GM21423 (cell line): ENCODE data around the gene CREBBP.
"Not testable (repeated sequence)": the region's sequence is repeated elsewhere in the genome, so short reads cannot be mapped to it uniquely, and the experiment has no call there.

ENCODE experiments used
- ATAC-seq: cut with Tn5 transposase; IDR thresholded peaks from one replicate; pipeline ENCODE4 v1.9.1; 2021; ENCODE audit warnings: mild to moderate bottlenecking, moderate library complexity; ENCODE audit not compliant: unreplicated experiment

Gene CREBBP

DNA sequence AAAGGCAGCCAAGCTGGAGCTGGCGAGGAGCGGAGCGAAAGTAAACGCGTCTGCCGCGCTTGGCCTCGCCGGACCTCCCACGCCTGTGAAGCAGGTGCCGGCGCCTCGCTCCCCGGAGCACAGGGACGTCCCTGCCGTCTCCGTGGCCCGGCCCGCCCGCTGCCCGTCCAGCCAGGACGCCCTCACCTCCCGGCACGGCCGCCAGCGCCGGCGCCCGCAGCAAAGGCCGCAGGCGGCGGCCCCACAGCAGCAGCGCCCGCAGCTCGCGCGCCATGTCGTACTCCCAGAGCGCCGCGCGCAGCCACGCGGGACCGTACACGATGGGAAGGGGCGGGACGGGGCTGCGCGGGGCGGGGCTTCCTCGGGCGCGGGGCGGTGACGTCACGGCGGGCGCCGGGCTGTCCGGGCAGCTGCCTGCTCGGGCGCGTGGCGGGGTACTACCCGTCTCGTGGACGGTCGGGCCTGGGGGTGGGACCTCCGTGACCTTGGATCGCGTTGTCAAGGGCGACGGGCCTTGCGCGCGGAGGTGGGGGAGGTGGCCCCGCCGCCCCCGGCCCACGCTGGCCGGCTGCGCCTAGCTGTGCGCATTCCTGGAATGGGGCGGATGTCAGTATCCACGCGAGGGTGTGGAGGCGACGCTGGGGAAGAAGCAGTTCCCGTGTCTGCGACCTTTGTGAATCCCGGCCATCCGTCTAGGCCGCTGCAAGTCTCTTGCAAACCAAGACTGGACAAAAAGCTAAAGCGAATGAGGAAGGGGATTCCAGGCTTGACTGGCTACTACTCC lies 163.1 kb downstream of the CREBBP start, which contains the start of gene TRAP1:
TRAP1 (minus strand) TSS at position 290 of the 784 bp plus-strand sequence; CDS start at position 274, 16 bp downstream.
- peak; percentile 85 for ATAC-seq

DNA sequence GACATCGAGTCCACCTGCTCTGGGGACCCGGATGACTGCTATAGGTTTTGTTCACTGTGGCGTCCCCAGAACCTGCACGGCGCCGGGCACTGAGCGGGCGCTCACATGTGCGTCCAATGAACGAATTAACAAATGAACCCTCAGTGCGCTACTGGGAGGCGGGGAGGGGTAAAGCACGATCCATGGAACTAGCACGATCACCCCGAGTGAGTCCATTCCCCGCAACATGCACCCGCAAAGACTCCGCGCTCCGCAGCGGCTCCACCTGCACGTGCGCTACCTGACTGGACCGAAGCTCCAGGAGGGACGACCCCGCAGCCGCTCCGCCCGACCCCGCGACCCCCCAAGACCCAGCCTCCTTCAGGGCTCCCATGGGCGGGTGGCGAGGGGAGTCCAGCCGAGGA lies 163.7 kb downstream of the CREBBP start:
- ATAC-seq = no peak

DNA sequence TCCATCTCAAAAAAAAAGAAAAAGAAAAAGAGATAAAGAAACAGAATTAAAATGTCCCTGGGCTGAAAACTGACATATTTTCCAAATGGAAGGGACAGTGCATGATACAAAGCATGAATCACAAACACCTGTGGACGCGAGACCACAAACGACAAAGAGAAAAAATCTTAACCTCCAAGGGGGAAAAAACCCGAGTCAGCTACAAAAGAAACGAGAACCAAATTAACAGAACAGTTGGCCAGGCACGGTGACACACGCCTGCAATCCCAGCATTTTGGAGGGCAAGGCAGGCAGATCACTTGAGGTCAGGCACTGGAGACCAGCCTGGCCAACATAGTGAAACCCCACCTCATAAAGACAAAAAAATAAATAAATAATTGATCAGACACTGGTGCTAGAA lies 165.1 kb downstream of the CREBBP start:
- no peak for ATAC-seq

DNA sequence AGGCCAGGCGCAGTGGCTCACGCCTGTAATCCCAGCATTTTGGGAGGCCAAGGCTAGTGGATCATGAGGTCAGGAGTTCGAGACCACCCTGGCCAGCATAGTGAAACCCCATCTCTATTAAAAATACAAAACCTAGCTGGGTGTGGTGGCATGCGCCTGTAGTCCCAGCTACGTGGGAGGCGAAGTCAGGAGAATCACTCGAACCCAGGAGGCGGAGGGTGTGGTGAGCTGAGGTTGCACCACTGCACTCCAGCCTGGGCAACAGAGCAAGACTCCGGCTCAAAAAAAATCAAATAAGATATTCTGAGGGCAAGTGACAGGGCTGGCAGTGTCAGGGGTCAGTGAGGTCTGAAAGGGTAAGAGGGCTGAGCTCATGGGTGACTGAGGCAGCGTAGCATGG lies 166.1 kb downstream of the CREBBP start:
- not testable (repeated sequence) for ATAC-seq

DNA sequence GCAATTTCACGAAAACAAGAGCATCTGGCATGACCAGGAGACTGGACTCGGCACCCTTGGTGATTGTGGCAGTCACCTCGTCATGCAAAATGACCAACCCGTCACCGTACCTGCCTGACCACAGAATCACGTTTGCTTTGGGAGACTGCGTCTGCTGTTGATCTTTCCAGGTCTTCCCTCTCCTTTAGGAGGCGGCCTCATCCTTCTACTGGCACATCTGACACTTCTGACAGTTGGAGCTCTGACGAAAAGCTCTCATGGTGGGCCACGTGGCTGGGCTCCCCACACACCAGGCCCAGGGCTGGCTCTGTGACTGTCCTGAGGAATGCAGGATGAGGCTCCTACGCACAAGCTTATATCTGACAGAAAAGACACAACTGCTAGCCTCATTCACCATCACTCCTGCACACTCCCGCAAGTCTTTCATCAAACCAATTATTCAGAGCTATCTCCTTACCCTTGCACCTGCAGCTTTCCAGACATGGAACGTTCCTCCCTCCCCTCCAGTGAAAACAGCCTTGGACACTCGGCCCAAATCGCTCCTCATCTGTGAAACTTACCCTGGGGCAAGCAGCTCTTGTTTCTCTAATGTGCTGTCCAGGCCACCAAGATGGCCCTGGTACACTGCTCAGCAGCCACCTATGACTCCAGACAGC lies 166.8 kb downstream of the CREBBP start:
- ATAC-seq = no peak

DNA sequence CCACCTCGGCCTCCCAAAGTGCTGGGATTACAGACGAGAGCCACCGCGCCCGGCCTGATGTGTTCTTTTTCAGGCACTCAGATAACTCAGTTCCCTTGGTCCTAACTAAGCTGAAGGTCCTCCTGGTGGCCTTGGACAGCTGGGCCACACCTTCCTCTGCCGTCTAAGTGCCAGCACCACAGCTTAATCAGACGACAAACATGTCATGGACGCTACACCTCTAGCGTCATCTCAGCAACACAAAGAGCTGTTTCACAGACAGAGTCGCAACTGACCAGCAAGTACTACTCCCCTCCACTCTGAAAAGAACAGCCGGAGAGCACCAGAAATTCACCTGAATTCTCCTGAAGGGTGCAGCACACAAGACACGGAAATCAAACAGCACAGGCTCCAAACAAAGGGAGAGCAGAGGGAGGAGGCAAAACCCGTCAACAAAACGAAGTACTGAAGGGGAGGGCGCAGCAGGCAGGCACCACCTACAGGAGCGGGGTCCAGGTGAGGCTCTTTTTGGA lies 167.6 kb downstream of the CREBBP start:
- no peak for ATAC-seq

DNA sequence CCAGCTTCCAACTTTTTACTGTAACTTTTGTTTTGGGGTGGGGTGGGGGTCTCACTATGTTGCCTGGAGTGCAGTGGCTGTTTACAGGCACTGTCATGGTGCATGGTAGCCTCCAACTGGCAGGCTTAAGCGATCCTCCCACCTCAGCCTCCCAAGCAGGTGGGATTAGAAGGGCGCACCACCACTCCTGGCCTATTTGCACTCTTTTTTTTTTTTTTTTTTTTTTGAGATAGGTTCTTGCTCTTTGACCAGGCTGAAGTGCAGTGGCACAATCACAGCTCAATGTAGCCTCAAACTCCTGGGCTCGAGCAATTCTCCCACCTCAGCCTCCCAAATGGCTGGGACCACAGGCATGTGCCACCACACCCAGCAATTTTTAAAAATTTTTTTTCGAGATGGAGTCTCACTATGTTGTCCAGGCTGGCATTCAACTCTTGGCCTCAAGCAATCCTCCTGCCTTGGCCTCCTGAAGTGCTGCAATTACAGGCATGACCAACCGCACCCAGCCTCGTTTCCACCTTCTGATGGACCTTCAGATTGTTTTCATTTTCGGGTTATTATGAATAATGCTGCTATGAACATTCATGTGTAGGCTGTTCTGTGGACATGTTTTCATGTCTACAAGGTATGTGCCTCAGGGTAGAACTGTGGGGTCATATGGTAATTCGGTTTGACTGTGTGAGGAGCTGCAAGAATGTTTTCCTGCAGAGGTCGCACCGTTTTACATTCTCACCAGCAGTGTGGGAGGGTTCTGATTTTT lies 174.1 kb downstream of the CREBBP start:
- ATAC-seq = no peak

DNA sequence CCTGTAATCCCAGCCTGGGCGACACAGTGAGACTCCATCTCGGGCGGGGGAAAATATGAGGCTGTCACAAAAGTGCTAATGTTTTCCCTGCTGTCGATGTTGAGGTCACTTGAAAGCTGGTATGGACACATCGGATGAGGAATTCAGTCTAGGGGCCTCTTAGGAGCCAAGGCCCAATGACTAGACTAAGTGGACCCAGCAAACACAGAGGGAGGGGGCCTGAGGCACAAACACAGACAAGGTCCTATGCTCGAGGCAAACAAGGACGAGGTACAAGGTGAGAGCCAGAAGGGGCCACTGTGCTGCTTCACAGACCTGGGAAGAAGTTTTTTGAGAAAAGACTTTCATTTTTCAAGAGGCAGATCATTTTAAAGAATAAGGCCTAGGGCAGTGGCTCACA lies 178.4 kb downstream of the CREBBP start:
- no peak for ATAC-seq

DNA sequence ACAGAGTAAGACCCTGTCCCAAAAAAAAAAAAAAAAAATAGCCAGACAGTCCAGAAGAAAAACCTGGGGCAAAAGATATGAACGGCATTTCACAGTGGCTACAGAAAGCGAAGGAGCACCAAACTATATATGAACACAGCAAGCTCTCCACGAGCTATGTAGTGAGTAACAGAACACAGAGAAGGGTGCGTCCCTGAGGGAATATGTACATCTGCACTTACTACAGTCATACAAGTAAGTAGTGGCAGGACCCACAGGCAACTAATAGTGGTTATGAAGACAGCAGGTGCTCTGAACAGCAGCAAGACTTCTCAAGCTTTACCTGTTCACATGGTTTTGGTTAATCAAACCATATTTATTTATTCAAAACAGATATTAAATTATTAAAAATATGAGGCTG lies 179.0 kb downstream of the CREBBP start:
- ATAC-seq = no peak

DNA sequence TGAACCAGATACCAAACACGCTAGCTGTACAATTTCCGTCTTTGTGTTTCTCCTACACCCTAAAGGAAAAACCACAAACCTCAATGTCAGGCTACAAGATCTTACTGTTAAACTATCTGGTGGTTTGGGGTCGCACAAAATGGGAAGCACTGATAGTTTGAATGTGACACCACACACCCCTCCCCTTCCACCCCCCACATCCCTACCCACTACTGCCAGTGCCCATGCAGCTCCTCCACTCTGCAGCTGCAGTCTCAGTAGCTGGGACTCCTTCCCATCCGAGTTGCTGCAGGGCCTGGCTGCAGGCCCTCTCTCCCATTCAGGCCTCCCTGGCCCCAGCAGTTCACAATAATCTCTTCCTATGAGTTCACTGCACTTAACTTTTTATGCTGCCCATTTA lies 181.6 kb downstream of the CREBBP start:
- no peak for ATAC-seq

DNA sequence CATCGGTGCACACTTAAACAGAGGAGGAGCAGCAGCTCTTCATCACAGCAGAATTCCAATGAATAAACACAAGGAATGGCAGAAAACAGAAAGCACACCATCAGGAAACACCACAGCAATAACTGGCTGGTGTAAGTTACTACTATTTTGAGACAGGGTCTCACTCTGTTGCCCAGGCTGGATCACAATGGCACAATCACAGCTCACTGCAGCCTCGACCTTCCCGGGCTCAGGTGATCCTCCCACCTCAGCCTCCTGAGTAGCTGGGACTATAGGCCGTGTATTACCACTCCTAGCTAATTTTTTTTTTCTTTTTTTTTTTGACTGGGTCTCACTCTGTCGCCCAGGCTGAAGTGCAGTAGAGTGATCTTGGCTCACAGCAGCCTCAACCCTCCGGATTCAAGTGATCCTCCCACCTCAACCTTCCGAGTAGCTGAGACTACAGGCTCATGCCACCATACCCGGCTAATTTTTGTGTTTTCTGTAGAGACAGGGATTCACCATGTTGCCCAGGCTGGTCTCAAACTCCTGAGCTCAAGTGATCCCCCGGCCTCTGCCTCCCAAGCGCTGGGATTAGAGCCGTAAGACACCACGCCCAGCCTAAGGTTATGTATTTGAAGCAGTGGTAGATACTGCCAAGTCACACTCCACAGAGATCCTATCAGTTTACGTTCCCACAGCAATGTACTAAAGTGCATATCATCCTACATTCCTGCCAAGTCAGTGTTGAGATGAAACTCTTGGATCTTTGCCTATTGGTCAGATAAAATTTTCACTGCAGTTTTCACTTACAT lies 183.9 kb downstream of the CREBBP start:
- ATAC-seq = no peak

DNA sequence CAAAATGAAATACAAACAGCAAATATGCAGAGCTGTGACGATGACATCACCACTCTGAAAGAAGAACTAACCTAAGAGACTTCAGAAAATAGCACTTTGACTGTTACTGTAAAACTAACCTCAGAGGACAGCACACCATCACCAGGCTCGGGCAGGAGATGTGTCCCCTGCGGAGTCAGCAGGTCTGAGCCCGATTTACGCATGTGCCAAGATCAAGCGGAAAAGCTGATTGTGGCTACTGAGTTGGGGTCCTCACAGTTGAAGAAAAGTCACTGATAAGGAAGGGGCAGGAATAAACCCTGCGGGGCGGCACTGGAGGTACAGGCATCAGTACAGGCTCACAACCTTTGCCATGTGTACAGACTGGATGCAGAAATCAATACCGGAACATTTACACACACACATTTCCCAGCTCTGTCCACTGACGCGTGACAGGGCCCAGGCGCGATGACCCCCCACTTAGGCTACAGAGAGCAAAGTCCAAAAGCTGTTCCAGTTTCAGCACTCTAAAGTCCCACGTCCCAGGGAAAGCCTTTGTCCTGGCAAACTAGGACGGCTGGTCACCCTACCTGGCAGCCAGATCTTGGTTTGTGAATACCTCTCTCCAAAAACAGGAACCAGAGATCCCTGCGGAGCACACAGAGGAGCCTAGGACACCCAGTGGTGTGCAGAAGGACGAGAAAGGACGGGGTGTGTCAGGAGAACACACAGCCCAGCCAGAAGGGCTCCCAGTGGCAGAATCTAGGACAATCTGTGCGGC lies 184.7 kb downstream of the CREBBP start:
- no peak for ATAC-seq

DNA sequence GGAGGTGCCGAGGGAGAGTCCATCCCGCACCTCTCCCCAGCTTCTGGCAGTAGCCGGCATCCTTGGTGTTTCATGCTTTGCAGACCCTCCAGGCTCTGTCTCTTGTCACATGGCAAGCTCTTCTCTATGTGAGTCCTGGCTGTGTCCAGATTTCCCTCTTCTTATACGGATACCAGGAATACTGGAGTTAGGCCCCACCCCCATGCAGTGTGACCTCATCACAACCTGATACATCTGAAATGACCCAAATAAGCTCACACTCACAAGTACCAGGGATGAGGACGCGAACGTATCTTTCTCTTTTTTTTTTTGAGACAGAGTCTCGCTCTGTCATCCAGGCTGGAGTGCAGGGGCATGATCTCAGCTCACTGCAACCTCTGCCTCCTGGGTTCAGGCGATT lies 186.5 kb downstream of the CREBBP start:
- no peak for ATAC-seq

DNA sequence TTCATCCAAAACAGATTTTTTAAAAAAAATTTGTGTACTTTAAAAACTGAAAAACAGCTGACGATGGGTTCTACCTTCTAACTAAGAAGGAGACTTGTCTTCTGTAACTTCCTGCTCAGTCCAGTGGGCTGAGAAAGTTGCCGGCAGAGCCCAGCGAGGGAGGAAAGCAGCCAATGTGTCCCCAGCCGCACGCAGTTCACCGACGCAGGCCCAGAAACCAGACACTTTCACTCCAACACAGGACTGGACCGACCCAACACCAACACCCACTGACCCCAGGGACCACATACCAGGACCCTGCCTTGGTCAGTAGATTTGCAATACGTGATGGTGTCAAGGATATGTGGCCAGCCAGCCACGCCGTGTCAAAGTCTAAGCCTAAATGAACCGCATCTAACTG lies 188.8 kb downstream of the CREBBP start:
- ATAC-seq = no peak

DNA sequence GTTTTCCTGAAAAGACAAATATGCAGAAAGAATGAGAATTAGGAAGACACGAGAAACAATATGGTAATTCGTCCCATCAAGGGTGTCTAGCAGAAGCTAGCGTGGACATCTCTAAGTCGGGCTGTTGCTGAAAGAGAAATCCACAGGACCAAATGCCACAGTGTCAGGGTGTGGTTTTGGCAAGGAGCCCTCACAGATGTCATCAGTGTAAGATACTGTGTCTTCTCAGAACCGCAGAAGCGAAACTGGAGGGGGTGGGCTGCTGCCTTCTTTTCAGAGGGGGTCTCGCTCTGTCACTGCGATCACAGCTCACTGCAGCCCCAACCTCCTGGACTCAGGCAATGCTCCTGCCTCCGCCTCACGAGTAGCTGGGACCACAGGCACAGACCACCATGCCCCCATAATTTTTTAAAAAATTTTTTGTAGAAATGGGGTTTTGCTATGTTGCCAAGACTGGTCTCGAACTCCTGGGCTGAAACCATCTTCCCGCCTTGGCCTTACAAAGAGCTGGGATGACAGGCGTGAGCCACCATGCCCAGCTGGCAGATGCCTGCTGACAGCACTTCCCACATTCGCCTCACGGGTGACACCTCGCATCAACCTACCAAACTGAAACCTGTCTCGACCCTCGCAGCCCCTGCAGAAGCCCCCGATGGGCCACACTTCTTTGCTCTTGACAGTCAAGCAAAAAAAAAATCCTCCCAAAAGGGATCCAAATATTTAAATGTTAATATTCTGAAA lies 189.4 kb downstream of the CREBBP start:
- ATAC-seq = no peak

DNA sequence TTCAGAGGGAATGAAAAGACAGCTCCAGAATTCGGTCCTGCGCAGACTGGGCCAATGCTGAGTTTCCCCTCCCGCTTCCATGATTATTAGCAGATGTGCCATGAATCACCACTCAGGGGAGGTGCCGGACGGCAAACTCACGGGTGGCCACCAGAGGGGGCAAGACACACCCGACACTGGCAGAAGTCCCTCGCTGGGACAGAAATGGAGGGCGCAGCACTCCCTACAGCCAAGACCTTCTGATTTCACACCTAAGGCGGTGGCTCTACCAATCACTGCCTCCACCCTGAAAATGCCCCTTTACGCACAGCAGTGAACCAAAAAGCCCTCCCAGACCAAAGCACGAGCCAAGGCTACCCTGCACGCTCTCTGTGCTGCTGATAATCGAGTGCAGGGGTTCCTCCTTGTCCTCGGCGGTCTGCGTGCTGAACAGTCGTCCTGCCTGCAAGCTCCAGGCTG lies 190.0 kb downstream of the CREBBP start:
- ATAC-seq = peak; percentile 78

DNA sequence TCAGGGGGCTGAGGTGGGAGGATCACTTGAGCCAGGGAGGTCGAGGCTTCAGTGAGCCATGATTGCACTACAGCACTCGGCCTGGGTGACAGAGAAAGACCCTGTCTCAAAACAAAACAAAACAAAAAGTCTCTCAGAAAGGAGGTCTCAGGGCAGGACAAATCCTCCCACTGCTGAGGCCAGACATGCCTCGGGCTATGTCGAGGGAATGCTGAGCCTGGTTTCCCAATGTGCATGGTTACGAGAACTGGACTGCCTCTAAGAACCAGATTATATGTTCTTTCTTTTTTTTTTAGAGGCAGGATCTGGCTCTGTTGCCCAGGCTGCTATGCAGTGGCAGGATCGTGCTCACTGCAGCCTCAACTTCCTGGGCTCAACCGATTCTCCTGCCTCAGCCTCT lies 190.8 kb downstream of the CREBBP start:
- no peak for ATAC-seq

DNA sequence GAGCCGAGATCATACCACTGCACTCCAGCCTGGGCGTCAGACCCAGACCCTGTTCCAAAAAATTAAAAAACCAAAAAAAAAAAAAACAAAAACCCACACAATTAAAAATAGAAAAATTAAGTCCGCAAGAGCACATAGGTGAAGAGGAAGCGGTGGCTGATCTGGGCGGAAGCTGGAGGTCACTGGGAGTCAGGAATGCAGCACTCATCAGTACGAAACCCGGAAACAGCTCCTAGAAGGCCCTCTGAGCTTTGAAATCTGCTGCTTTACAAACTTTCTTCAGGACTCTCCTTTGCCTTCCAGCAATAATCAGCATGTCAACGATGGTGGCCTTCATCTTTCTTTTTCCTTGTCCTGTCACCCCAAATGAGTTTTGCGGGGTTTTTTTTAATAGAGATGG lies 192.7 kb downstream of the CREBBP start:
- no peak for ATAC-seq

DNA sequence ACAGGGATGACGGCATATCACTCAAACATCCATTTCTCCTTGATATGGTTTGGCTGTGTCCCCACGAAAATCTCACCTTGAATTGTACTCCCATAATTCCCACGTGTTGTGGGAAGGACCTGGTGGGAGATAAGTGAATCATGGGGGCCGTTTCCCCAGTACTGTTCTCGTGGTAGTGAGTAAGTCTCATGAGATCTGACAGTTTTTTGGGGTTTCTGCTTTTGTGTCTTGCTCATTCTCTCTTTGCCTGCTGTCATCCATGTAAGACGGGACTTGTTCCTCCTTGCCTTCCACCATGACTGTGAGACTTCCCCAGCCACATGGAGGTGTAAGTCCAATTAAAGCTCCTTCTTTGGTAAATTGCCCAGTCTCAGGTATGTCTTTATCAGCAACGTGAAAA lies 193.5 kb downstream of the CREBBP start:
- ATAC-seq = no peak
